Brain pericyte (primary cell): ENCODE results near the gene ERP44.
"Not testable (repeated sequence)": the region's sequence is repeated elsewhere in the genome, so short reads cannot be mapped to it uniquely, and the experiment has no call there.

ENCODE experiments used
- DNase-seq: peaks from one replicate; pipeline ENCODE4 v3.0.0-alpha.2; 2012; ENCODE audit warnings: low read depth, low spot score

Gene ERP44

GRCh38 chr9:100100146-100100667 is 1.4 kb upstream of the ERP44 start:
- no peak for DNase-seq

DNA sequence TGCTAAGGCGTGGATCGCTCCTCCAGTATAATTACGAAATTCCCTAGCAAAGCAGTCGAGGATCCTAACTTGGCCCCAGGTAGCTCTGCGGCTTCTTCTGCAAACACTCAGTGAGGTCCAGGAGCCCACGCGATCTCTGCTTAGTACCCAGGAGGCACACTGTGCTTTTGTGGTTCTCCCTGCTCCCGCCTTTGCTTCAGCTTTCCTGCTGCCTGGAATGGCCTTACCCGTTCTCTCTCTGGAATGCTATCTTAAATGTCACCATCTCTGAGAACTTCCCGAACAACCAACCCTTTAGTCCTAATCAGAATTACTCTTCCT is 882 bp upstream of the ERP44 start:
- DNase-seq: no peak

GRCh38 chr9:100098046-100098886 is 534 bp downstream of the ERP44 start:
- DNase-seq: no peak

- no peak for DNase-seq
Measured at GRCh38 chr9:100096378-100096916, 2.4 kb downstream of the ERP44 start.

DNA sequence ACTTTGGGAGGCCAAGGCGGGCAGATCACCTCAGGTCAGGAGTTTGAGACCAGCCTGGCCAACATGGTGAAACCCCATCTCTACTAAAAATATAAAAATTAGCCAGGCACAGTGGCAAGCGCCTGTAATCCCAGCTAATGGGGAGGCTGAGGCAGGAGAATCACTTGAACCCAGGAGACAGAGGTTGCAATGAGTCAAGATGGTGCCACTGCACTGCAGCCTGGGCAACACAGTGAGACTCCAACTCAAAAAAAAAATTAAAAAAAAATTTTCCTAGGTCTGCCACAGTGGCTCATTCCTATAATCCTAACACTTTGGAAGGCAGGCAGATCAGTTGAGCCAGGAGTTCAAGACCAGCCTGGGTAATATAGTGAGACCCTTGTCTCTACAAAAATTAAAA is 4.4 kb downstream of the ERP44 start:
- DNase-seq: not testable (repeated sequence)

DNA sequence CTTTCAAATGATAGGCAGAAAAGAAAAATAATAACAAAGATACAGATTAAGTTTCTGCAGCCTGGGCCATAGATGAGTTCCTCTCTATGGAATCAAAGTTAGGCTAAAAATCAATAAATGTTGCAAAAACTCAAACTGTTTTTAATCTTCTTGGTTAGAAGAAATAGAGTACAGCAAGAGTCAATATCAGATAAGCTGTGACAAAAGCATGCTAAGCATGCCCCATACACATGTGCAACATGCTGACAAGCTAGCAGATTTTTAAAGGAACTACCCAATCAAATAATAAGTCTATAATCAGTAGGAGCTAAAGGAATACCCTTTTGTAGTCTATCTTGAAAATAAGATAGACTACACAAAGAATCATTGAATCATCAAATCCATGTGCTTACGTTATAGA is 6.7 kb downstream of the ERP44 start:
- DNase-seq: no peak

DNA sequence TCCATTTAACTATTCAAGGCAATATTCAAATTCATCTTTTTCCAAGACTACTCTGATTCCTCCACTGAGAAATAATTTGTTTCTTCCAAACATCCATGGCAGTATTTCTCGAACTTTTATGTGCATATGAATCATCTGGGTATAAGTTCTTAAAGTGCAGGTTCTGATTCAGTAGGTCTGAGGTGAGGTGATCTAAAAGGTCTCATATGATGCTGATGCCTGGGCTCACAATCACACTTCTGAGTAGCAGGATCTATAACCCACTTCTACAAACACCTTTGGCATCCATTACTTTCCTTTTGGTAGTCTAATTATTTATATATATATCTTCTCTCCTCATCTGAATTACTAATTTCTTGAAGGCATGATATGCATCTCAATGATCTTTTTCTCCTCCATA is 7.2 kb downstream of the ERP44 start:
- DNase-seq: no peak

DNA sequence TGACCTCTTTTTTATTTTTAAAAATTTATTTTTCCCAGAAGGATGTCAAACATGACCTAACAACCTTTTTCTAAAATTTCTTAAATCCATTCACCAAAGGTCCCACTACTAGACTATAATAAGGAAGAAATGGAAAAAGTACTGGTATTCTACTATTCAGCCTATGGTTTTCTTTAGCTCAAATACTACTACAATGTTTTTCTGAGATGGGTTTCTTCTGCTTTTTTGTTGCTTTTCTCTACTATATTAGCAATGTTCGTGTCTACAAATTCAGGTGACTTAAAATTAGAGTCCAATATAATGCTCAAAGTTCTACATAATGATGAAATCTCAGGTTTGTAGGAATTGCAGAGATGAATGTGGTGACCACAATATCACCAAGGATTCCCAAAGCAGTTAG is 7.9 kb downstream of the ERP44 start:
- no peak for DNase-seq

DNA sequence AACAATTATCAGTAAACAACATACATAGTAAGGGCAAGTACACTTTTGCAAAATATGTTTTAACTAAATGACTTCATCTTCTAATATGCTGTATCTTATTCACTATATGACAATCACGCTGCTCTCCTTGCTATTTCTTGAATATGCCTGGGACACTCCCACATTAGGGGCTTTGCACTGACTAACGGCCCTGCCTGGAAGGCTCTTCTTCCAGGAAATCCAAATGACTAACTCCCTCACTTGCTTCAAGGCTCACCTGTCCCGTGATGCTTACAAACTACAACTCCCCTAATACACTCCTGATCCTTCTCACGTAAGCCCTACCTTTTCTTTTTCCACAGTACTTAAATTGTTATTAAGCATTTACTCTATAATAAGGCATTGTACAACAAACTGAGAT is 10.6 kb downstream of the ERP44 start:
- no peak for DNase-seq

DNA sequence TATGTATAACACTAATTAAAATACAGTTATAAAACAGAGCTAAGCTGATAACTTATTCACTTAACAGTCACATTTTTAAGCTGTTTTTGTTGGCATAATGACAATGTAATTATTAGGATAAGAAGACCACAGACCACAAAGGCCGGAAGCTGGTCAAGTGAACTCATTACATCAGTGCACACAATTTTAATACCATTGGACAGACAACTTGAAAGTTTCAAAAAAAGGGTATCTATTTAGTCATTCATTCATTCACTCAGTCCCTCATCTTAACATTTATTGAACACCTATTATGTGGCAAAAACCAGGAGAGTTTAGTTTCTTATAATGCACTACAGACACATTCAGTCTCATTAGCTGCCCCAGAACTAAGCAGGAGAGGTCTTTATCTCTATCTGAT is 11.6 kb downstream of the ERP44 start:
- DNase-seq: no peak

DNA sequence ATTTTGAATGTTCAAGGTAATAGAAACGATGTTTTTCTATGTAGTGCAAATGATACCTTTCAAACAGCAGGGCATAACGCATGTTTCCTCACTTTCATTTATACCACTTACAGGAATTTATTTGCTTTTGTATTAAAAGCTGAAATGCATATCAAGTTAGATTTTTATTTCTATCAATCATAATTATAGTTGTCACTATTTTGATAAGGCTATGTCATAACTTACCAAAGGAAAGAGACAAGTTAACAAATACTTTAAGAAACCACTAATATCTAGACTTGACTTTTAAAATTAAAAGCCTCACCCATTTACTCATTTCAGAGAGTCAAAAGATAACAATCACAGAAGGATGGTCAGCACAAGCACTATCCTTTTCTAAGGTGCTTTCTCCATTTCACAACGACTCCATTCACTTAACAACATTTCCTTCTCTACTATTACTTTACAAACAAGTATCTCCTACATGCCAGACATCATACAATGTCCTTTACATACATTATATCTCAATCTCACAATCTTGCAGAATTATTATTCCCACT is 12.6 kb downstream of the ERP44 start:
- DNase-seq: no peak

GRCh38 chr9:100084734-100085133 is 14.1 kb downstream of the ERP44 start:
- no peak for DNase-seq

DNA sequence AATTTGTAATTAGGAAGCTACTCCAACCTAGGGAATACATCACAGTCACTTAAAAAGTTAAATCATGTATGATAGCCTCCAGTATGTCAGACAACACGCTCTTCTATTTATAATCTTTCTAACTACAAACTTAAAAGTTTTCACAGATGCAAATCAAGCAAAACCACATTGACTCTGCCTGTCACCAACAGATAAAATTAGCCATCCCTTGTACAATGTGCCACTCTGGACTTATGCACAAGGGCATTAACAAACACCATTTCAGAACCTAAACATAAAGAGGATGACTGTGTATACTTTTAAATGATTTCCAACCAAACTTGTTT is 14.7 kb downstream of the ERP44 start:
- no peak for DNase-seq

GRCh38 chr9:100083448-100084127 is 15.2 kb downstream of the ERP44 start:
- DNase-seq: no peak

- no peak for DNase-seq
Measured at GRCh38 chr9:100082782-100083181, 16.0 kb downstream of the ERP44 start.

GRCh38 chr9:100076256-100076655 is 22.5 kb downstream of the ERP44 start:
- DNase-seq: not testable (repeated sequence)

- DNase-seq: no peak
Measured at GRCh38 chr9:100074989-100075388, 23.8 kb downstream of the ERP44 start.

GRCh38 chr9:100074093-100074492 is 24.7 kb downstream of the ERP44 start:
- DNase-seq: no peak

DNA sequence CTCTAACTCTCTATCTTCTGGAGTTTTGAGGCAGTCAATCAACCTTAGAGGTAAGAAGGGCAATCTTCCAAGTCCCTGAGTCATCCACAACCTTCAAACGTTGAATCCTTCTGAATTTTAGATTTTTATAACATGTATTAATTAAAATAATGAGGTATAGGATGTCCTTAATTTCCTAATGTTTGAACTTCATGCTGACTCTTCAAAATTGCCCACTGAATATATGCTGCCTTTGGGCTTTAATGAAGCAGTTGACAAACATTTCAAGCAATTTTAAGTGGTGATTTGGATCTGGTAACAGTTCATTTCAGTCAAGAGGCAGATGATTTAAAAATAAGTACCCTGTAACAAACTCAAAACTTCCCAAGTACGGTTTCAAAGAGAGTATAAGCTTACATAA is 26.0 kb downstream of the ERP44 start:
- DNase-seq: no peak

DNA sequence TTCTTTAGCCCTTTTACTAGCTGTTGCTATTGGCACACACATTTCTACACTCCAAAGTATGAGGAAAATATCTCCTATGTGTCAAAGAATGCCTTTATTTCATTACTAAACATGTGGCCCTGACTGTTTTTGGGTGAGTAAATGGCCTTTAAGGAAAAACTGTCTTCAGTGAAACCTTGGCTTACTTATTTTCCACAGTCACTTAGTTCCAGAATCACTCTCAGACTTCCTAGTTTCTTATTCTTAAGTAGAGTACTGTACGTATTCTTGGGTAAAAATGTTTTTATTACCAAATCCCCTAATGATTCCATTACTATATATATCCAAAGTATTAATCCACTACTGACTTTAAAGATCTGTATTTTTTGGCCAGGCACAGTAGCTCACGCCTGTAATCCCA is 27.5 kb downstream of the ERP44 start:
- DNase-seq: no peak

GRCh38 chr9:100070104-100071041 is 28.4 kb downstream of the ERP44 start:
- no peak for DNase-seq

- not testable (repeated sequence) for DNase-seq
Measured at GRCh38 chr9:100069068-100069467, 29.7 kb downstream of the ERP44 start.
